ENCODE measurements around the gene F2RL3. TPM values are rescaled to one million over a fixed set of nuclear protein-coding genes. Genes with fewer than 3 reads are reported as not detected.
A peak's percentile ranks its signal among the peaks of the same experiment; 100 is the strongest.

Gene F2RL3
- polyA plus RNA-seq, 3 donors: 1.0 to 1.9 (median 1.4) TPM

DNA sequence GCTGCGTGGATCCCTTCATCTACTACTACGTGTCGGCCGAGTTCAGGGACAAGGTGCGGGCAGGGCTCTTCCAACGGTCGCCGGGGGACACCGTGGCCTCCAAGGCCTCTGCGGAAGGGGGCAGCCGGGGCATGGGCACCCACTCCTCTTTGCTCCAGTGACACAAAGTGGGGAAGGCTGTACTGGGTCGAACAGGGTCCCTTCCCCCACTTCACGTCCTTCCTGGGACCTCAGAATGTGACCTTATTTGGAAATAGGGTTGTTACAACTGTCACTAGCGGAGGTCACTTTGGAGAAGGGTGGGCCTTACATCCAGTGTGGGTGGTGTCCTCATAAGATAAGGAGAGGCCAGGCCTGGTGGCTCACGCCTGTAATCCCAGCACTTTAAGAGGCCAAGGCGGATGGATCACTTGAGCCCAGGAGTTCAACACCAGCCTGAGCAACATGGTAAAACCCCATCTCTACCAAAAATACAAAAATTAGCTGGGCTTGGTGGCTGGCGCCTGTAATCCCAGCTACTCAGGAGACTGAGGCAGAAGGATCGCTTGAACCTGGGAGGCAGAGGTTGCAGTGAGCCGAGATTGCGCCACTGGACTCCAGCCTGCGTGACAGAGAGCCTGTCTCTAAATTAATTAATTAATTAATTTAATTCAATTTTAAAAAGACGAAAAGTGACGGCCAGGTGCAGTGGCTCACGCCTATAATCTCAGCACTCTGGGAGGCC, 1.8 kb downstream of the F2RL3 start:
- no peak for DNase-seq (ENCODE audit: extremely low read depth in 1 of 11, low read depth in 9 of 11, low spot score in 4 of 11)

DNA sequence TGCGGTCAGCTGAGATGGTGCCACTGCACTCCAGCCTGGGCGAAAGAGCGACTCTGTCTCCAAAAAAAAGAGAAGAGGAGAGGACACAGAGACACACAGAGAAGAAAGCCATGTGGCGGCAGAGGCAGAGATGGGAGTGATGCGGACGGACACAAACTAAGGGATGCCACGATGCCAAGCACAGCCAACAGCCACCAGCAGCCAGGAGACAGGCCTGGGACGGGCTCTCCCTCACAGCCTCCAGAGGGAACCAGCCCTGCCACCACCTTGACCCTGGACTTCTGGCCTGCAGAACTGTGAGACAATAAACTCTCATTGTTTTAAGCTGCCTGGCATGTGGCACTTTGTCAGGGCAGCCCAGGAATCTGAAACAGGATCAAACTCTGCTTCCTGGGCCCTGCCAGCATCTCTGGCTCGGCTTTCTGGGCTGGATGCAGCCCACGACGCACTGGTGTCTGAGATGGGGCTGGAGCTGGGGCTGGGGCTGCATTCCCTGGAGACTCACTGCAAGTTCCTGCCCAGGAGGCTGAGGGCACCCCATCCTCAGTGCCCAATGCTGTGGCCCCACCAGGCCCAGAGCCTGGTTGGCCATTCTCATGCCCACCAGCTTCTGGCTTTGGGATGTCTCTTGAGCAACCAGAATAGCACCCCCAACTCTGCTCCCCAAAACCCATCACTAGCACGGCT, 3.0 kb downstream of the F2RL3 start:
- DNase-seq (ENCODE audit: extremely low read depth in 1 of 11, low read depth in 9 of 11, low spot score in 4 of 11): no peak

DNA sequence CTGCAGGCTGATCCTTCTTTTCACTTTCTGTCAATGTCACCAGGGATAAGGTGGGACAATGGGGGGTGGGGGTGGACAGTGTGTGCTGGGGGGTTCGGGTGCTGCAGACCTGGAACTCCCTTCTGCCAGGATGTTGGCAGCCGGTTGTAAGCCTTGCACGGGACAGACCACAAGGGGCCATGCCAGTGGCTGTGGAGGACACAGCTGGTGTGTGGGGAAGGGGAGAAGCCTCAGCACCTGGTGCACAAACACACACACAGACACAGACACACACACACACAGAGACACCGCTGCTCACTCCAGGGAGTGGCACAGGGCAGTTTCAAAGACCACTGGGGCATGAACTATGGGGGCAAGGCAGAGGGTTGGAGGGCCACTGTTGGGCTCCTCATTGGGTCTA, 3.6 kb downstream of the F2RL3 start:
- DNase-seq (ENCODE audit: extremely low read depth in 1 of 11, low read depth in 9 of 11, low spot score in 4 of 11): no peak

DNA sequence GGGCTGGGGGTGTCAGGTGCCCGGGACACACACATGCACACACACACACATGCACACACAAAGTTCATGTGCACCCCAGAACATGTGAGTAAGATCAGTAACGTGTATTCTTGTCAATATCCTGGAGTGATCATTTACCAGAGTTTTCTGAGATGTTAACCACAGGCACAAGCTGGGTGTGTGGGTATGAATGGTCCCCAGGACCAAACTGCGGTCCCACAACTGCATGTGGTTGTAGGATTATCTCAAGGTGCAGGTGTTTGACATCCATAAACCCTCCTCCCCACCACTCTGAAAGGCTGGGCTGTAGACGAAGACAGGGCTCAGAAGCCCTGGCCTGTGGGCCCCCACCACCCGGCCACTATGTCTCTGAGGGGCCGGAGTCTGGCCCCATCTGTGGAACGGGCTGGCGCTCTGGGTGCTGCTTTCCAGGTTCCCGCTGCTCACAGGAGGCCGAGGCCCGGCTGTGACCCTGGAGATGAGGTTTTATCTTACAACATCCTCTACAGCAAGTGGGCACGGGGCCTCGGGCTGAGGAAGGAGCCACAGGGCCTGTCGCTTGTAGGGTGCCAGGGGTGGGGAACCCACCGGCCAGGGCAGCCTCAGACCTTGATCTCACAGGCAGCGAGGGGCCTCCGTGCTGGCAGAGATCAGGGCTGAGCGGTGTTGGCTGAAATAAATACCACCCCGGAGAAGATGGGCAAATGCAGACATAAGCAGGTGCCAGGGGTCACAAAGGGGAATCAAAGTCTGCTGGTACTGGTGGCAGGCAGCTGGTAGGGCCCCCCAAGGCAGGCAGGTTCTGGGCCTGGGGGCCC, 4.3 kb downstream of the F2RL3 start:
- DNase-seq (ENCODE audit: extremely low read depth in 1 of 11, low read depth in 9 of 11, low spot score in 4 of 11): no peak

DNA sequence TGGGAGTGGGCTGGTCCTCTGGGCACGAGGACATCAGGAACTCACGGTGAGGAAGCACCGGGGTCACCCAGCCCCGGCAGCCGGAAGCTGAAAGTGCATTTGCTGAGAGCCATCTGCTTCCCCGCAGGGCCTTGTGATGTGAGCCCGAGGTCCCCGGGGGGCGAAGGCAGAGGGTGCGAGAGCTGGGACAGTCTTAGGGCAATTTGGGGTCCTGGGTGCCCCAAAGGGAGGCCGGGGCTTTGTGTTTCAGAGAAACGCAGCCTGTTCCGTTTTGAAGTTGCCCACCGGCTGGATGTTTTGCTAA, 4.8 kb downstream of the F2RL3 start:
- no peak for DNase-seq (ENCODE audit: extremely low read depth in 1 of 11, low read depth in 9 of 11, low spot score in 4 of 11)

DNA sequence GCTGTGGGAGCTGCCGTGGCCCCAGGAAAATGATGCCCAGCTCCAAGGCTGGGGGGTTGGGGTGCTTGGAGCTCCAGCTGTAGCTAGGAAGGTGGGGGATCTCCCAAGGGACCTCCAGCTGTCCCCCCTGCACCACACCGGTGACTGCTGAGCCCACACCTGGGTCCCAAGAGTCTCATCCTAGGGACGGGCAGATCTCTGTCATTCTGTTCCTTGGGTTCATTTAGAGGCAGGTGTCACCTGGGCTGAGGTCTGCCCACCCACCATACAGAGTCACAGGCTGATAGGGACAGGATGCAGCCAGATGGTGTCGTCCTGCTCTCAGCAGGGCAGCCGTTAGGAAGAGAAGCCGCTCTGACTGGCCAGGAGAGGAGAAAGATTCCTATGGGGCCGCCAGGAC, 5.3 kb downstream of the F2RL3 start:
- DNase-seq (ENCODE audit: extremely low read depth in 1 of 11, low read depth in 9 of 11, low spot score in 4 of 11): no peak

DNA sequence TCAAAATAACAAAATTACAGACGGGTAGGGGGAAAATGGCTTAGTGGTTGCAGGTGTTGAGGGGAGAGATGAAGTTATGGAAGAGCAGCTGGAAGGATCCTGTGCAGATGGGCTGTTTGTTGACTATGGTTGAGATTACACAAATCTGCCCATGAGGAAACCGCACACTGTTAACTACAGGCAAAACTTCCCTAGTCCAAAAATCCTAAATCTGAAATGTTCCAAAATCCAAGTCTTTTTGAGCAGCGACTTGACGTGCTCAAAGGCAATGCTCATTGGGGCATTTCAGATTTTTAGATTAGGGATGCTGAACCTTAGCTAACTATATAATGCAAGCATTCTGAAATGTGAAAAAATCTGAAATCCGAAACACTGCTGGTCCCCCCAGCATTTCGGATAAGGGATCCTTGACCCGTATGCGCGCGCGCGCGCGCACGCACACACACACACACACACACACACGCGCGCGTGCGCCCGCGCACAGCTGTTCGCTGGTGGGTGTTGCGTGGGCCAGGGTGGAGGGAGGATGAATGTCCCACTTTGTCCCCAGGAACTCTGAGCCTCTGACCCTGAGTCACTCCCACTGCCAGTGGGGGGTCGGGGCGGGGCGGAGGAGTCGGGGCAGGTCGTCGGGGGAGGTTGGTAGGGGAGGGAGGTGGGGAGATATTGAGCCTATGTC, 6.8 kb downstream of the F2RL3 start:
- DNase-seq (ENCODE audit: extremely low read depth in 1 of 11, low read depth in 9 of 11, low spot score in 4 of 11): no peak

DNA sequence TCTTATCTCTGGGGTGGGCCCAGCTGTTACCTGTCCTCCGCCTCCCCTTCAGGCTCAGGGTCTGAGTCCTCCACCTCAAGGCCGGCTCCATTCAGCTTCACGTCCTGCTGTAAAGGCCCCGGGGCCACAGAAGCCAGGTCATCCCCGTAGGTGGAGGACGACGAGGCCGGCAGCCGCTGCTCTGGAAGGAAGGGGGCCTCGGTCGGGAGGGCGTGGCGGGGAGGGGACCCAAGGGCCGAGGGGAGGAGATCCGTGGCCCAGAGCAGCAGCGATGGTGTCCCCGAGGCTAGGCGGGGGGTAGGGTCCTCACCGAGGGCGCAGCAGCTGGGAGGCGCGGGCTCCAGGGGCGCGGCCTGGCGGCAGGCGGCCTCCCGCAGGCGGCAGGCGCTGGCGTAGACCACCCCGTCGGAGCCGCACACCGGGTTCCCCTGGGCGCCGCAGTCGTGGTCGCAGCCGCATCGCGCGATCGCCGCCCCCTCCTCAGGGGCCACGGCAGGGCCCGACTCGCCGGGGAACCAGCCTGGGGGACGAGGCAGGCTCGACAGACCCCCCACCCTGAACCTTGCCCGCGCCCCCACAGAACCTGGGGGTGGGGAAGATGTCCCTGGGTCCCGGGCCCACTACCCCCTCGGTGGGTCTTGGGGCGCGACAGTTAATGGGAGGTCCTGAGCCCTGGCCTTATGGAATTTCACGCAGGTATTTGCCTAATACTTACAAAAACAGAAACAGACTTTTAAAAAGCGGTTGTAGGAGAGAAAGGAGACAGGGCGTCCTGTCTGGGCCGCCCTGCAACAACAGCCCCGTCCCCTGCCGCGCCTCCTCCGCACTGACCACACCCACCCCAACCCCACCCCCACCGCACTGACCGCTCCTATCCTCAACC, 7.6 kb downstream of the F2RL3 start:
- peak in 1 of 11 donors; percentile 29 for DNase-seq (ENCODE audit: extremely low read depth in 1 of 11, low read depth in 9 of 11, low spot score in 4 of 11)

DNA sequence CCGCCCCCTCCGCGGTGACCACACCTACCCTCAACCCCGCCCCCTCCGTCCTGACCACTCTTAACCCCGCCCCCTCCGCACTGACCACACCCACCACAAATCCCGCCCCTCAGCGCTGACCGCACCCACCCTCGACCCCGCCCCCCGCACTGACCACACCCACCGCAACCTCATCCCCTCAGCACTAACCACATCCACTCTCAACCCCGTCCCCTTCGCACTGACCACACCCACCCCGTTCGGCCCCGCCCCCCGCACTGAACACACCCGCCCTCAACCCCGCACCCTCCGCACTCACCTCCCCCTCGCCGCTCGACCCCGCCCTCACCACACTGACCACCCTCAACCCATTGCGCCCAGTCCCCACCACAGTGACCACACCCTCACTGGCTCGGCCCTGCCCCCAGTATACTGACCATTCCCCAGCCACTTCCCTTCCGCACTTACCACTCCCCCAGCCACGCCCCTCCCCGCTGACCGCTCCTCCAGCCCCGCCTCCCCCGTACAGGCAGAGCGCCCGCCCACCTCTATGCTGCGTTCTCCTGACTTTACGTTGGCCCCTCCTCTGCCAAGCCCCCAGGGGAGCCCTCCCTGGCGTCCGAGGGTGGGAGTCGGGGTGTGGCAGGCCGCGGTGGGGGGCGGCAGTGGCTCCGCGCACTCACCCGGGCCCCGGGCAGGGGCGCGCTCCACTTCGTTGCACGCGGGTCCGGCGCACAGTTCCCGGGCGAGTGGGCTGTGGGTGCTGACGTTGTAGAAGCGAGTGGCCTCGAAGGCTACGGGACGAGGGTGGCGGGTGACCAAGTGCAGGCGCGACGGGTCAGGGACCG, 8.4 kb downstream of the F2RL3 start:
- peak; percentile 72 to 92 (median 86) for DNase-seq (ENCODE audit: extremely low read depth in 1 of 11, low read depth in 9 of 11, low spot score in 4 of 11)

DNA sequence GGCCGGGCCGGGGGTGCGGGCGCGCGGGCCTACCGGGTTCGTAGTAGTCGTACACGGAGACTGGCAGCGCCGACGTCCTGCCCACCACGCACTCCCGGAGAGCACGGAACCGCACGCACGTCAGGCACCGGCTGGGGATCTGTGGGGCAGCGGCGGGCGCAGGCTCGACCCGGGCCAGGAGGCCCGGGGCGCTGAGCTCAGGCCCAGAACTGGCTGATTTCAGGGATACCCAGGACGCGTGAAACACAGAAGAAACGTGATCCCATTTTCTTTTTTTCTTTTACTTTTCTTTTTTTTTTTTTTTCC, 9.0 kb downstream of the F2RL3 start:
- DNase-seq (ENCODE audit: extremely low read depth in 1 of 11, low read depth in 9 of 11, low spot score in 4 of 11): peak in 1 of 11 donors; percentile 11

DNA sequence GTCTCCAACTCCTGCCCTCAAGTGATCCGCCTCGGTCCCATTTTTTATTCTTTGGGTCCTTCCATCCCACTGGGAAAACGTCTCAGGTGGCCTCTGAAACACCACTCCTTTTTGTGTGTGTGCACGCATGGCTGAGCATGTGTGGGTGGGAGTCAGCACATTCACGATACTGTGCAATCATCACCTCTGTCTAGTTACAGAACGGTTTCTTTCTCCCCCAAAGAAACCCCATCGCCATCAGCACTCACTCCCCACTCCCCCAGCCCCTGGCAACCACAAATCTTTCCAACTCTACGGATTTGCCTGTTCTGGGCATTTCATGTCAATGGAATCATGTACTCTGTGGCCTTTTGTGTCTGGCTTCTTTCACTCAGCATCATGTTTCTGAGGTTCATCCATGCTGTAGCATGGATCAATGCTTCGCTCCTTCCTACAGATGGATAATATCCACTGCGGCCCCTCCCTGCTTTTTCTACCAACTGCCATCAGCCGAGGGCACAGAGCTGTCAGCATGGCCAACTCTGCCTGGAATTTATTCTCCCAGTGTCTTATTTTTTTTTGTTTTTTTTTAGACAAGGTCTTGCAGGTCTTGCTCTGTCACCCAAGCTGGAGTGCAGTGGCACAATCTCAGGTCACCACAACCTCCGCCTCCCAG, 9.7 kb downstream of the F2RL3 start:
- DNase-seq (ENCODE audit: extremely low read depth in 1 of 11, low read depth in 9 of 11, low spot score in 4 of 11): peak in 4 of 11 donors; percentile 37 to 59 (median 48)

DNA sequence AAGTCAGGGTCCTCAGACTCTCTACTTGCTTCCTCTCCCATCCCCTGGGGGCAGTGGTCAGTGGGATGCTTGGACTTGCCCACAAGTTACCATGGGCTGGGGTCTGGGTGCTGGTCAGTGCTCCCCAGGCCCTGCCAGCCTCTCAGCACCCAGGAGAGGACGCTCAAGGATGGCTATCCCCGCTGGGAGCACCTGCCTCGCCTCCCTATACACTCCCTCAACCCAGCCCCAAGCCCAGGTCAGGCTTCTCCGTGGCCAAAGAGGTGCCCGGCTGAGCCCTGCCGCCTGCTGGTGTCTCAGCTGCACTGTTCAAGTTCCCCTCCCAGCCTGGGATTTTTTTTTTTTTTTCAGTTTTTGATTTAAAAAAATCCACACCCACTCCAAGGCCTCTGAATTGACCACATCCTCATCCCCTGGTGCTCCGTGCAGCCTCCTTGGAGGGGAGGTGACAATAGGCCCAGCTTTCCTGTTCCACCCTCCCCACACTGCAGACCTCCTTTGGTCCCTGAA, 10.8 kb downstream of the F2RL3 start:
- no peak for DNase-seq (ENCODE audit: extremely low read depth in 1 of 11, low read depth in 9 of 11, low spot score in 4 of 11)

DNA sequence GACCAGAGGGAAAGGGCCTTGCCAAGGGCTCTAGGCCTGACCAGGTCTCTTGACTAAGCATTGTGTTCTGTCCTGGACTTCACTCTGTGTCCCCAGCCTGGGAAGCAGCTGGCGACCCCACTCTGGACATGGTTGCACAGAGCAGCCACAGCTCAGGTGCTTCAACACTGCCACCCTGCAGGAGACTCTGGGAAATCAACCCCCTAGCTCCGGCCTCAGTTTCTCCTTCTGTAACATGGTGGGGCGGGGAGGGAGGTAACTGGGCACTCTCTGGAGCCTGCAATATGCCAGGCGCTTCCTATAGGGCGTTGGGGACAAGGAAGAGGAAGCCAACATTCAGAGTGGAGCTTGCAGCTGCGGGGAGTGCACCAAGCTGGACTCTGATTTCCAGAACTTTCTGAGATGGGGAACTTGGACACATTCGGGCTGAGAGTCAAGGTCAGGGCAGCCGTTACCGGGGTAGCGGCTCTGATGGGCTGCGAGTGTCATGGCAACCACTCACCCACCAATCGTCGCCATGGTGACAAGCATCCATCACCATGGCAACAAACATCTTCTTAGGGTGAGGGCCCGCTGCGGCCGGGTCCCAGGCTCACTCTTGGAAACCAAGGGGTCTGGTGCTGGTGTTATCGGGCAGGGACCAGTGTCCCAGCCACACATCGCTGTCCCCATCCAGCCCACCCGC, 12.8 kb downstream of the F2RL3 start:
- DNase-seq (ENCODE audit: extremely low read depth in 1 of 11, low read depth in 9 of 11, low spot score in 4 of 11): no peak

DNA sequence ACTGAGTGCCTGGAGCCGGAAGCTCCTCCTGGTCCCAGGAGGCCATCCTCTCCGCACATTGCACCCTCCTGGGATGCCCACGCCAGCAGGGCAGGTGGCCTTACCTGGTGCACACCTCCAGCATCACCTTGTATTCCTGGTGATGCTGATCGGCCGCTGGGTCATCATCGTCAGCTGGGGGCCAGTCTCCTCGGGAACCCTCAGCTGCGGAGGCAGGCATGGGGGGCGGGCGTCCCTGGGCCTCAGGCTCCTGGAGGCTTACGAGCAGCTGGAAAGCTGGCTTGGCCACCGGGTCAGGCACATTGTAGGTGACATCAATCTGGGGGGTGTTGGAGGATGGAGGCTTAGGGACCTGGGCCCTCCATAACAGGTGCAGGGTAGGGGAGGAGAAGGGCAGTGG, 13.7 kb downstream of the F2RL3 start:
- DNase-seq (ENCODE audit: extremely low read depth in 1 of 11, low read depth in 9 of 11, low spot score in 4 of 11): no peak

DNA sequence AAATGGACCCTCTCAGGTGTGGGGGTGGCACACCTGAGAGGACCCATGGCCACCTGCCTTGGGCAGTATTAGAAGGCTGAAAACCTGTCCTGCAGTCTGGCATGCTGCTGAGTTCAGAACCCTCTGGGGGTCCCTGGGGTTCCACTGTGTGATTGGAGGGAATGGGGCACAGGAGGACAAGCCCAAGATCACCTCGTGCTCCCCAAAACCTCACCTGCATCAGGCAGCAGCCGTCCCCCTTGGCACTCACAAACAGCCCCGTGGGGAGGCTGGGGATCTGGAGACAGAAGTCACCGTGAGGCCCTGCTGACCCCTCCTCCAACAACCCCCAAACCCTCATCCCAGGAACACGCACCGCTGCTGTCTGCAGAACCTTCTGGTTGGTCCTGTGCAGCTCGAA, 14.5 kb downstream of the F2RL3 start:
- DNase-seq (ENCODE audit: extremely low read depth in 1 of 11, low read depth in 9 of 11, low spot score in 4 of 11): no peak

DNA sequence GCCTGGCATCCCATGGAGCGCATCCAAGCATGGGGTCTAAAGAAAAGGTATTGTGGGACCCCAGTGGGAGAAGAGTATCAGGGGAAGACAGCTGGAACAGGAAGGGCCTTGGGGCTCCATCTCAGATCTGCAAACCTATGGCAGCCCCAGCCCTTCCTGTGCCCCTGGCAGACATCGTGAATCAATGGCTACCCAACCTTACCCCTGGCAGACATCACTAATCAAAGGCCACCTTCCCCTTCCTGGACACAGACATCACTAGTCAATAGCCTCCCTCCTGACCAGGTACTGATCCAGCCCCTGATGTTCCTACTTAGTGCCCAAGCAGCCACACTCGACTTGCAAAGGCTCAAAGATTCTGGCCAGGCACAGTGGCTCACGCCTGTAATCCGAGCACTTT, 15.8 kb downstream of the F2RL3 start:
- DNase-seq (ENCODE audit: extremely low read depth in 1 of 11, low read depth in 9 of 11, low spot score in 4 of 11): no peak

DNA sequence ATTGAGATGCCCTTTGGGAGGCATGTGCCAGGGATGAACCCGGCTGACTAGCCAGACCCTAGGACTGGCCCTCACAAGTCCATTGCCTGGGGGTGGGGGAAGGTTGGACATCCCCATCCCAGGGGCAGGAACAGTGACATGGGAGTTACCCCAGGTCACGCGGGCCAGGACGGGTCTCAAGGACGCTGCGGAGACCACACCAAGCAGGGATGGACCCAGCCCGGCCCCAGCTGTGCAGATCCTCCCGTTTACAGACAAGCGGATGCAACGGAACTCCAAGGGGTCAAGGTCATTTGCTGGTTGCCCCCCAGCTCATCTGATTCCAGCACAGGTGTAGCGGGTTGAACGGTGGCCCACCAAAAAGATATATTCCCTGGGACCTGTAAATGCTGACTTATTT, 20.0 kb downstream of the F2RL3 start:
- no peak for DNase-seq (ENCODE audit: extremely low read depth in 1 of 11, low read depth in 9 of 11, low spot score in 4 of 11)
